Ishikawa (cell line): ENCODE measurements around the gene PTPDC1.

Experiments used
- CREB1 ChIP-seq: IDR thresholded peaks from 2 replicates; pipeline ENCODE4 v1.6.1; 2012; ENCODE audit warnings: low read depth
- EGR1 ChIP-seq: IDR thresholded peaks from 2 replicates; pipeline ENCODE4 v1.6.1; 2012
- EP300 ChIP-seq: IDR thresholded peaks from 2 replicates; pipeline ENCODE4 v1.6.1; 2012; ENCODE audit warnings: borderline replicate concordance
- RAD21 ChIP-seq: IDR thresholded peaks from 2 replicates; pipeline ENCODE4 v1.6.1; 2012; ENCODE audit warnings: low read depth
- REST ChIP-seq: IDR thresholded peaks from 2 replicates; pipeline ENCODE4 v1.6.1; 2012; ENCODE audit warnings: low read depth, mild to moderate bottlenecking
- TAF1 ChIP-seq: IDR thresholded peaks from 2 replicates; pipeline ENCODE4 v1.6.1; 2012; ENCODE audit warnings: low read depth, mild to moderate bottlenecking
- USF1 ChIP-seq: IDR thresholded peaks from 2 replicates; pipeline ENCODE4 v1.6.1; 2012
- YY1 ChIP-seq: IDR thresholded peaks from 2 replicates; pipeline ENCODE4 v1.6.1; 2012; ENCODE audit warnings: low read depth

GRCh38 chr9:94101162-94101853 lies 17.0 kb downstream of the PTPDC1 start:
- no peak for TF ChIP-seq RAD21
- no peak for TF ChIP-seq CREB1
- TF ChIP-seq EP300 = no peak
- no peak for TF ChIP-seq USF1
- no peak for TF ChIP-seq TAF1
- TF ChIP-seq YY1 = no peak
- no peak for TF ChIP-seq EGR1
- no peak for TF ChIP-seq REST
